NOMO-1 treated with DMSO at 0.1 percent for 48 hours (cell line): ENCODE measurements around the gene C2orf72.
"Not testable (repeated sequence)": the region's sequence is repeated elsewhere in the genome, so short reads cannot be mapped to it uniquely, and the experiment has no call there.

Source experiments
- DNase-seq: peaks from one replicate; lab custom pipeline; 2025; ENCODE audit not compliant: unreplicated experiment; lab: John Stamatoyannopoulos, UW

C2orf72 gene

GRCh38 chr2:231013820-231014219 is 23.5 kb upstream of the C2orf72 start:
- no peak for DNase-seq

DNA sequence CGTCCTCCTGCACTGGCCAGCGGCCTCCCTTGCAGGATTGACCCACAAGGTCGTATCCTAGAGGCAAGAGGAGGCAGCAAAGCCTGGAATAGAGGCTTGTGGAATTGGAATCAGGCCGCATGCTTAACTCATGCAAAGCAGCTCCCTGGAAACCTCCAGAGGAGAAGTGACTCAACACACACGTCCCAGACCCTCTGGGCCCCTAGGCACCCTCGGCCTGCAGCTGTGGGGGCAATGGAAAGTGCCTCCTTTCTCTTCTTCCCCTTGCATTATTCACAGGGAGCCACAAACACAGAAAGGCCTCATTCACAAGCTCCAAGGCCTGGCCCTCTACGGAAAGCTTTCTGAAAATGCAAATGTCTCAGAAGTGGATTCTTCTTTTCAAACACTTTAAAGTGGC is 21.8 kb upstream of the C2orf72 start:
- DNase-seq = no peak

- DNase-seq = no peak
Measured at GRCh38 chr2:231015926-231016325, 21.4 kb upstream of the C2orf72 start.

GRCh38 chr2:231016566-231017230 is 20.6 kb upstream of the C2orf72 start:
- DNase-seq = peak; percentile 6

- no peak for DNase-seq
Measured at GRCh38 chr2:231017231-231017598, 20.1 kb upstream of the C2orf72 start.

GRCh38 chr2:231018184-231018583 is 19.1 kb upstream of the C2orf72 start:
- DNase-seq = no peak

DNA sequence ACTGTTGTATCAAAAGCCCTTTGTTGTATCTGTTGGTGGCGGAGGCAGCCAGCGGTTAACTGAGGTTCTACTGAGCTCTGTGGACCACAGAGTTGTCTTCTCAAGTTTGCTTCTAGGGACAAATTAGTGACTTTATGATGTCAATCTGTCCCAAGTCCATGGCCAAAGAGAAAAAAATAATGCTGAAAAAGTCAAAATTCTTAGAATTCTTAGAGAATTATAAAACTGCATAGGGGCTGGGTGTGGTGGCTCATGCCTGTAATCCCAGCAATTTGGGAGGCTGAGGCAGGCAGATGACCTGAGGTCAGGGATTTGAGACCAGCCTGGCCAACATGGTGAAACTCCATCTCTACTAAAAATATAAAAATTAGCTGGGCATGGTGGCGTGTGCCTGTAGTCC is 12.3 kb upstream of the C2orf72 start:
- not testable (repeated sequence) for DNase-seq

DNA sequence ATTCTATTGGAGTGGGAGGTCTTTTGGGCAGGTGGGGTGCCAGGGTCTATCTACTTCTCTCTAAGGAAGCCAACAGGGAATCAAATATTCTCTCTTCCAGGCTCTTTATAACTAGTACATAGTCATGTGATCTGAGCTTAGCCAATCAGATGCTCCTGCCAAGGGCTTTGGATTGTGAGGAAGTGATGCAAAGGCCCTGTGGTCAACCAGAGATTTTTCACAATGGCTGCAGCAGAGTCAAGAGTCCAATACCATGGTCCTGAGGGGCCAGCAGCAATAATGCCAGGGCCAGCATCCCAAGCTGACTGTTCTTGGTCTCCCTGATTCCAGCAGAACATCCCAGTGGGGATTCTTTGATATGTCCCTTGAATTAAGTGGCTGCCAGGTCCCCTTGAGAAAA is 8.4 kb upstream of the C2orf72 start:
- no peak for DNase-seq

GRCh38 chr2:231029563-231029962 is 7.8 kb upstream of the C2orf72 start:
- no peak for DNase-seq

- no peak for DNase-seq
Measured at GRCh38 chr2:231030725-231031124, 6.6 kb upstream of the C2orf72 start.

- DNase-seq = no peak
Measured at GRCh38 chr2:231032575-231033140, 4.7 kb upstream of the C2orf72 start.

DNA sequence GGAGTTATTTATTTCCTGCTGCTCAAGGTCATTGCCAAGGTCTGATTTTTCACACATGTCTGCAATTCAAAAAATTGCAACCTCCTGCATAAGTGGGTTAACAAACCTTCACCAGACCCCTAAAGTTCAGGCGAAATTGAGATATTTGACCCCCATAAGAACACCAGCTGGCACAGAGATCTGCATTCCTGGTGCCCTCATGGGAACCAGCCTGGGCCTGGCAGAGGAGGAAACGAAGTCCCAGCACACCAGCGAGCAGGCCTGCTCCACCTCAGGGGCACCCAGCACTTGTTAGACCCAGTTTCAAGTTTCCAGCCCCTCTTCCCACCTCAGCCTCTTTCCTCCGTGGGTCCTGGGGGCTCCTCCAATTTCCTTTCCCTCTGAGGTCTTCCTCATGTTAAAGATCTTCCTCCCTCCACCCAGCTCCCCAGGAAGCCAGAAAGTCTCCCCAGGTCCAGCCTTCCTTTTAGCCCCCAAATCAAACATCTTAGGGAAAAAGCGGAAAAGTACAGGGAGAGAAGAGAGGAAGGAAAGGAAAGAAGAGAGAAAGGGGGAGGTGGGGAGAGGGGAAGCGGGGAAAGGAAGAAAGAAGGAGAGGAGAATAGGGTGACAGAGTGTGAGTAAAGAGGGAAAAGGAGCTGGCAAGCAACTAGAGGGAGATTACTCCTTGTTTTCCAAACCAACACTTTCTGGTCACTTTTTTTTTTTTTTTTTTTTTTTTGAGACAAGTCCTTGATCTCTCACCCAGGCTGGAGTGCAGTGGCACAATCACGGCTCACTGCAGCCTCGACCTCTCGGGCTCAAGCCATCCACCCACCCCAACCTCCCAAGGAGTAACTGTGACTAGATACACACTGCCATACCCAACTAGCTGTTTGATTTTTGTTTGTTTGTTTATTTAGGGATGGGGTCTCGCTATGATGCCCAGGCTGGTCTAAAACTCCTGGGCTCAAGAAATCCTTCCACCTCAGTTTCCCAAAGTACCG is 3.9 kb upstream of the C2orf72 start:
- no peak for DNase-seq

GRCh38 chr2:231034291-231034882 is 2.9 kb upstream of the C2orf72 start:
- DNase-seq = peak; percentile 39

- DNase-seq = no peak
Measured at GRCh38 chr2:231036131-231036530, 1.2 kb upstream of the C2orf72 start.

- DNase-seq = no peak
Measured at GRCh38 chr2:231036578-231037106, 681 bp upstream of the C2orf72 start.

DNA sequence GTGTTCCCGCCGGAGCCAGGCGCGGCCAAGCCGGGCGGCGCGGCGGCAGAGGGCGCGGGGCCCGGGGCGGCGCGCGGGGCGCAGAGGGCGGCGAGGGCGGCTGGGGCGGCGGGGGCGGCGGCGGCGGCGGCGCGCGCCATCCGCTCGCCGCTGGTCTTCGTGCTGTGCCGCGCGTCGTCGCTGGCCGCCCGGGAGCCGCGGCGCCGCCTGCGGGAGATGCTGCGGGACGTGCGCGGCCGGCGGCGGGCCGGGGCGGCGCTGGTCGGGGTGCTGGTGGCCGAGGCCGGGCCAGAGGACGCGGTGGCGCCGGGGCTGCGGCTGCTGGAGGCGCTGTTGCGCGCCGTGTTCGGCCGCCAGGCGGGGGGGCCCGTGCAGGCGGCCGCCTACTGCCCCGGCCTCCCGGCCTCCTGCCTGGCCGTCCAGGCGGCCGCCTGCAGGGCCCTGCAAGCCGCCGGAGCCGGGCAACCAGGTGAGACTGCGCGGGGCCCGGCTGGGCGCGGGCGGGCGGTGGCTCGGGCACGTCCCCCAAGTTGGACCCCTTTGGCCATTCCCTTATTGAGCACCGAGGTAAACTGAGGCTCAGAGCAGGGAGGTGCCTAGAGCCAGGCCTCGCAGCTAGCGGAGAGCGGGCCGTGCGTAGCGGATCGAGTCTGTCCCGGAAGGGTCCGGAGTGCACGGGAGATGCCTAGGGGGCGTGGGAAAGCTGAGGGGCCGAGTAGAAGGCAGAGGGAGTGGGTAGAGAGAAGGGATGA is 584 bp downstream of the C2orf72 start:
- peak; percentile 4 for DNase-seq

GRCh38 chr2:231038483-231039293 is 1.4 kb downstream of the C2orf72 start:
- DNase-seq = no peak

GRCh38 chr2:231039294-231039664 is 2.0 kb downstream of the C2orf72 start:
- no peak for DNase-seq

DNA sequence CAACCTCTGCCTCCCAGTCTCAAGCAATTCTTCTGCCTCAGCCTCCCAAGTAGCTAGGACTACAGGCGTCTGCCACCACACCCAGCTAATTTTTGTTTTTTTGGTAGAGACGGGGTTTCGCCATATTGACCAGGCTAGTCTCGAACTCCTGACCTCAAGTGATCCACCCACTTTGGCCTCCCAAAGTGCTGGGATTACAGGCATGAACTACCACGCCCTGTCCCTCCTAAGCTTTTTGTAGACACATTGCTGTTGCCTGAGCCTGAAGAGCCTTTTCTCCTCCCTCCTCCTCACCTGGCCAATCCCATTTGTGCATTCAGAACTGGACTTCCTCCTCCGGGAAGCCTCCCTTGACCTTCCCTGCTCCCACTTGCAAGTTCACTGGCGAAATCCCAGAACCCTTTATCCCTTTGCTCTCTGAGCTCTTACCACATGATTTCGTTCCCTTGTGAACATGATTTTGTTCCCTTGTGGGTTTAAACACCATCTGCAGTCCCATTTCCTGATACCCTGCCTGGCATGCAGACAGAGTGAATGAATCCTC is 2.6 kb downstream of the C2orf72 start:
- no peak for DNase-seq
